Neural cell (in vitro differentiated cells): ENCODE measurements around the gene PTPRG. TPM values are rescaled to one million over a fixed set of nuclear protein-coding genes. Genes with fewer than 3 reads are reported as not detected.

ENCODE experiments used
- H2AFZ ChIP-seq: fragments of 200-600, 300-800 bp; sonication (generic), shearing (Covaris generic); 2 replicates; pipeline ENCODE4 v1.6.0; 2014; ENCODE audit warnings: low read depth, mild to moderate bottlenecking, antibody characterized with exemption, low read length, moderate library complexity
- H3F3A ChIP-seq: fragments of 200-600 bp; shearing (Covaris generic); 2 replicates; pipeline ENCODE4 v1.6.1; 2016; ENCODE audit warnings: mild to moderate bottlenecking, moderate library complexity, mixed read lengths, antibody characterized with exemption, low read length; ENCODE audit not compliant: insufficient read depth, poor library complexity, severe bottlenecking
- H3K27ac ChIP-seq: fragments of 200-600, 300-800 bp; sonication (generic), shearing (Covaris generic); 2 replicates; pipeline ENCODE4 v1.5.1; 2014; ENCODE audit warnings: mild to moderate bottlenecking, low read length, moderate library complexity
- H3K27me3 ChIP-seq: fragments of 300-800, 200-600 bp; sonication (generic), shearing (Covaris generic); 2 replicates; pipeline ENCODE4 v1.6.0; 2014; ENCODE audit warnings: mild to moderate bottlenecking, low read depth, low read length, moderate library complexity; ENCODE audit not compliant: insufficient read depth
- H3K36me3 ChIP-seq: fragments of 300-800, 200-600 bp; sonication (generic), shearing (Covaris generic); 2 replicates; pipeline ENCODE4 v1.5.1; 2014; ENCODE audit warnings: mild to moderate bottlenecking, antibody characterized with exemption, low read length, moderate library complexity; ENCODE audit not compliant: insufficient read depth
- H3K4me2 ChIP-seq: fragments of 300-800, 200-600 bp; sonication (generic), shearing (Covaris generic); 2 replicates; pipeline ENCODE4 v1.6.0; 2014; ENCODE audit warnings: mild to moderate bottlenecking, low read length
- H3K4me3 ChIP-seq: fragments of 300-800, 200-600 bp; sonication (generic), shearing (Covaris generic); 2 replicates; pipeline ENCODE4 v1.5.1; 2014; ENCODE audit warnings: mild to moderate bottlenecking, low read length, moderate library complexity
- H3K79me2 ChIP-seq: fragments of 200-600 bp; shearing (Covaris generic); replicated peaks from 2 replicates; pipeline ENCODE4 v1.6.0; 2014; ENCODE audit warnings: mild to moderate bottlenecking, low read length, moderate library complexity; ENCODE audit not compliant: insufficient read depth
- H3K9ac ChIP-seq: fragments of 300-800, 200-600 bp; sonication (generic), shearing (Covaris generic); 2 replicates; pipeline ENCODE4 v1.6.1; 2016; ENCODE audit warnings: mild to moderate bottlenecking, low read length, mixed read lengths
- H3K9me2 ChIP-seq: fragments of 200-600 bp; shearing (Covaris generic); 2 replicates; pipeline ENCODE4 v1.6.1; 2016; ENCODE audit warnings: mild to moderate bottlenecking, low read length, mixed read lengths; ENCODE audit not compliant: insufficient read depth
- H3K9me3 ChIP-seq: fragments of 200-600, 300-800 bp; sonication (generic), shearing (Covaris generic); 2 replicates; pipeline ENCODE4 v1.6.1; 2016; ENCODE audit warnings: mild to moderate bottlenecking, mixed run types, low read length, moderate library complexity, mixed read lengths
- H4K20me1 ChIP-seq: fragments of 200-600 bp; shearing (Covaris generic); 2 replicates; pipeline ENCODE4 v1.6.1; 2016; ENCODE audit warnings: mild to moderate bottlenecking, mixed run types; ENCODE audit not compliant: insufficient read depth
- EP300 ChIP-seq: fragments of 450-650 bp; conservative IDR thresholded peaks from 2 replicates; pipeline ENCODE4 v1.6.1; 2014; ENCODE audit warnings: antibody characterized with exemption, mild to moderate bottlenecking, moderate library complexity; ENCODE audit not compliant: poor library complexity, severe bottlenecking
- MXI1 ChIP-seq: fragments of 450-650 bp; conservative IDR thresholded peaks from 2 replicates; pipeline ENCODE4 v1.6.1; 2014; ENCODE audit warnings: antibody characterized with exemption, mild to moderate bottlenecking; ENCODE audit not compliant: poor library complexity, severe bottlenecking
- POLR2AphosphoS5 ChIP-seq: IDR thresholded peaks from 2 replicates; pipeline ENCODE4 v1.6.1; 2012
- SMC3 ChIP-seq: fragments of 450-650 bp; conservative IDR thresholded peaks from 2 replicates; pipeline ENCODE4 v1.6.1; 2014; ENCODE audit warnings: antibody characterized with exemption, mild to moderate bottlenecking, moderate library complexity; ENCODE audit not compliant: poor library complexity
- TAF1 ChIP-seq: IDR thresholded peaks from 2 replicates; pipeline ENCODE4 v1.6.1; 2012; ENCODE audit warnings: low read depth
- polyA plus RNA-seq: library from polyadenylated mRNA; depleted of rRNA; stranded (reverse); fragments of >200 nt; gene quantifications from 2 replicates; pipeline ENCODE4 v1.2.3, GENCODE V29; 2014
- TF ChIP-seq, protein P1 (sequence below): IDR thresholded peaks from 2 replicates; pipeline ENCODE4 v1.6.1; 2012; ENCODE audit warnings: borderline replicate concordance
- TF ChIP-seq, protein P2 (sequence below): fragments of 450-650 bp; IDR thresholded peaks from 2 replicates; pipeline ENCODE4 v1.5.1; 2014; ENCODE audit warnings: antibody characterized with exemption, mild to moderate bottlenecking, moderate library complexity; ENCODE audit not compliant: poor library complexity, severe bottlenecking

The PTPRG gene
- polyA plus RNA-seq, 1 donor from 2014 or later: 33.1 TPM

DNA sequence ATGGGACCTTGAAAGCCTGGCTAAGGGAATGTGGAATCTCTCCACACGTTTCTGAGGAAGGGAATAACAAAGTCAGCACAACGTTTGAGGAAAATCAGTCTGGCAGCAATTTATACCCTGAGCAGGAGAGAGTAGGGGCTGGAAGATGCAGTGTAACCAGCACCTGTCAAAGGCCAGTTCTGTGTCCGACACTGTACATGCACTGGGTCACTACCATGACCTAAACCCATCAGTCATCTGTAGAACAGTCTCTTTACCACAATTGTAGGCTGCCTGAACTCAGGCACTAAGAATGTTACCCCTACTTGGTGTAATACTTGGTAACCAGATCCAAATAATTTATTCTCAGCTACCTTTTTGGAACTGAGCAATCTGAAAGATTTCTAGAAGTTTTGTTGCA is 698.6 kb downstream of the PTPRG start:
- Histone ChIP-seq H3K27ac (no peak overlapping the region), H3K36me3 (no peaks in the 10 kb centered on the region), H3K9me2 (no peaks in the 10 kb centered on the region), H3K9me3 (no peaks in the 10 kb centered on the region), H3K4me2 (no peak overlapping the region), H2AFZ (no peak overlapping the region), H4K20me1 (no peaks in the 10 kb centered on the region), H3K79me2 (no peaks in the 10 kb centered on the region), H3K4me3 (no peak overlapping the region), H3F3A (no peaks in the 10 kb centered on the region), H3K9ac (no peak overlapping the region), H3K27me3 (no peaks in the 10 kb centered on the region)
- TF ChIP-seq SMC3: no peak

DNA sequence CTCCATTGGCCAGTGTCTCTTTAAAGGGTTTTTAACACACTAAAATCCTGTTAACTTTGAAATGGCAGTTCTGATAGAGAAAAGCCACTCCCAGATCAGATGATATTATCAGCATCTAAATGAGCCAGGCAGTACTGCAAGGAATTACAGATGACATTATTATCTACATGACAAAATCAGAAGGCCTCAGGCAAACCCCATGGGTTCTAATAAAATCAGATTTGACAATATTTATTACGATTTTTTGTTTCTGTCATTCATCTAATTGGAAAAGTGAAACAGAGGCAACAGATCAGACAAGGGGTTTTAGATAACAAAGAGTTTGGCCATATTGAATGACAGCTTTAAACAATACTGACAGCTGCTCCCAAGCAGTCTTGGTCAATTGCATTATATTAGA is 699.3 kb downstream of the PTPRG start:
- TF ChIP-seq TAF1 (no peak), SMC3 (no peak), EP300 (no peak), MXI1 (no peak)
- TF ChIP-seq, protein P1, sequence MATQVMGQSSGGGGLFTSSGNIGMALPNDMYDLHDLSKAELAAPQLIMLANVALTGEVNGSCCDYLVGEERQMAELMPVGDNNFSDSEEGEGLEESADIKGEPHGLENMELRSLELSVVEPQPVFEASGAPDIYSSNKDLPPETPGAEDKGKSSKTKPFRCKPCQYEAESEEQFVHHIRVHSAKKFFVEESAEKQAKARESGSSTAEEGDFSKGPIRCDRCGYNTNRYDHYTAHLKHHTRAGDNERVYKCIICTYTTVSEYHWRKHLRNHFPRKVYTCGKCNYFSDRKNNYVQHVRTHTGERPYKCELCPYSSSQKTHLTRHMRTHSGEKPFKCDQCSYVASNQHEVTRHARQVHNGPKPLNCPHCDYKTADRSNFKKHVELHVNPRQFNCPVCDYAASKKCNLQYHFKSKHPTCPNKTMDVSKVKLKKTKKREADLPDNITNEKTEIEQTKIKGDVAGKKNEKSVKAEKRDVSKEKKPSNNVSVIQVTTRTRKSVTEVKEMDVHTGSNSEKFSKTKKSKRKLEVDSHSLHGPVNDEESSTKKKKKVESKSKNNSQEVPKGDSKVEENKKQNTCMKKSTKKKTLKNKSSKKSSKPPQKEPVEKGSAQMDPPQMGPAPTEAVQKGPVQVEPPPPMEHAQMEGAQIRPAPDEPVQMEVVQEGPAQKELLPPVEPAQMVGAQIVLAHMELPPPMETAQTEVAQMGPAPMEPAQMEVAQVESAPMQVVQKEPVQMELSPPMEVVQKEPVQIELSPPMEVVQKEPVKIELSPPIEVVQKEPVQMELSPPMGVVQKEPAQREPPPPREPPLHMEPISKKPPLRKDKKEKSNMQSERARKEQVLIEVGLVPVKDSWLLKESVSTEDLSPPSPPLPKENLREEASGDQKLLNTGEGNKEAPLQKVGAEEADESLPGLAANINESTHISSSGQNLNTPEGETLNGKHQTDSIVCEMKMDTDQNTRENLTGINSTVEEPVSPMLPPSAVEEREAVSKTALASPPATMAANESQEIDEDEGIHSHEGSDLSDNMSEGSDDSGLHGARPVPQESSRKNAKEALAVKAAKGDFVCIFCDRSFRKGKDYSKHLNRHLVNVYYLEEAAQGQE: no peak
- TF ChIP-seq, protein P2, sequence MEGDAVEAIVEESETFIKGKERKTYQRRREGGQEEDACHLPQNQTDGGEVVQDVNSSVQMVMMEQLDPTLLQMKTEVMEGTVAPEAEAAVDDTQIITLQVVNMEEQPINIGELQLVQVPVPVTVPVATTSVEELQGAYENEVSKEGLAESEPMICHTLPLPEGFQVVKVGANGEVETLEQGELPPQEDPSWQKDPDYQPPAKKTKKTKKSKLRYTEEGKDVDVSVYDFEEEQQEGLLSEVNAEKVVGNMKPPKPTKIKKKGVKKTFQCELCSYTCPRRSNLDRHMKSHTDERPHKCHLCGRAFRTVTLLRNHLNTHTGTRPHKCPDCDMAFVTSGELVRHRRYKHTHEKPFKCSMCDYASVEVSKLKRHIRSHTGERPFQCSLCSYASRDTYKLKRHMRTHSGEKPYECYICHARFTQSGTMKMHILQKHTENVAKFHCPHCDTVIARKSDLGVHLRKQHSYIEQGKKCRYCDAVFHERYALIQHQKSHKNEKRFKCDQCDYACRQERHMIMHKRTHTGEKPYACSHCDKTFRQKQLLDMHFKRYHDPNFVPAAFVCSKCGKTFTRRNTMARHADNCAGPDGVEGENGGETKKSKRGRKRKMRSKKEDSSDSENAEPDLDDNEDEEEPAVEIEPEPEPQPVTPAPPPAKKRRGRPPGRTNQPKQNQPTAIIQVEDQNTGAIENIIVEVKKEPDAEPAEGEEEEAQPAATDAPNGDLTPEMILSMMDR: no peak
- Histone ChIP-seq H3F3A (no peaks in the 10 kb centered on the region), H3K4me3 (no peak overlapping the region), H3K4me2 (no peak overlapping the region), H3K27ac (no peak overlapping the region), H3K9me3 (no peaks in the 10 kb centered on the region), H4K20me1 (no peaks in the 10 kb centered on the region), H3K9me2 (no peaks in the 10 kb centered on the region), H3K36me3 (no peaks in the 10 kb centered on the region), H3K27me3 (no peaks in the 10 kb centered on the region), H2AFZ (no peak overlapping the region), H3K9ac (no peak overlapping the region), H3K79me2 (no peaks in the 10 kb centered on the region)

DNA sequence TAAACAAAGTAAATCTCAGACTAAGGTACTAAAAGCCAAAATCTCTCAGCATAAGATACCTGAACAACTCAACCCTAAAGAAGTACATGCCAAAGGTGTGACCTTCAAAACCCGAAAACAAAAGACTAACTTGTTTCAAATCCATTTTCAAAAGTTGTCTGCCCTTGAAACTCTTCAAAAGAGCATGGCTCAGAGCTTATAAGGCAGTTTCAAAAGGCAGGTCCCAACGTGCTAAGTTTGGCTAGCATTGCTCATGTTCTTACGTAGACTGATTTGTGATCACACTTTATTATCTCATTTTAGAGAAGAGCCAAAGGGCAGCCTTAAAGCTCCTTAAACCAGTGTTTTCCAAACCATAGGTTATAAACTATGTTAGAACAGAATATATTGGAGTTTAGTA is 699.8 kb downstream of the PTPRG start:
- no peaks in the 10 kb centered on the region for H3K79me2 ChIP-seq
- no peaks in the 10 kb centered on the region for H3K27me3 ChIP-seq
- no peak overlapping the region for H3K4me2 ChIP-seq
- H3F3A ChIP-seq: no peaks in the 10 kb centered on the region
- TF ChIP-seq EP300 (no peak), MXI1 (no peak), POLR2AphosphoS5 (no peak)
- TF ChIP-seq, protein P2: no peak
- no peaks in the 10 kb centered on the region for H3K9me3 ChIP-seq
- no peak overlapping the region for H3K27ac ChIP-seq
- H3K36me3 ChIP-seq: no peaks in the 10 kb centered on the region
- H3K9ac ChIP-seq: no peak overlapping the region
- H3K4me3 ChIP-seq: no peak overlapping the region
- H4K20me1 ChIP-seq: no peaks in the 10 kb centered on the region
- no peaks in the 10 kb centered on the region for H3K9me2 ChIP-seq
- H2AFZ ChIP-seq: no peak overlapping the region
